ENCODE results near the gene TCFL5.

GRCh38 chr20:62799036-62799435 is 62.6 kb downstream of the TCFL5 start:
- no peak for TF ChIP-seq ZNF274 (IDR thresholded peaks at IDR 0.05; ENCODE audit: insufficient read depth, insufficient read length)
- TF ChIP-seq PBX3 (IDR thresholded peaks at IDR 0.05; ENCODE audit: insufficient replicate concordance, low read depth, low read length): no peak
- TF ChIP-seq RFX5 (IDR thresholded peaks at IDR 0.05; ENCODE audit: low read depth, low read length): no peak
- no peak for TF ChIP-seq CTCF (IDR thresholded peaks at IDR 0.05 in 2 of 3, conservative IDR thresholded peaks at IDR 0.05 in 1 of 3; ENCODE audit: control insufficient read depth in 2 of 3, extremely low read depth in 1 of 3, insufficient read depth in 1 of 3, low read depth in 3 of 3, low read length in 3 of 3)
